ENCODE results near the gene PLA2G7. TPM values are rescaled to one million over a fixed set of nuclear protein-coding genes. Genes with fewer than 3 reads are reported as not detected.
"Not testable (repeated sequence)": the region's sequence is repeated elsewhere in the genome, so short reads cannot be mapped to it uniquely, and the experiment has no call there.

Gene PLA2G7
- total and polyA plus RNA-seq, 2 donors (not counting 1 experiment from before 2014, with no cell fraction given), result 0.04 to 1.1 TPM

DNA sequence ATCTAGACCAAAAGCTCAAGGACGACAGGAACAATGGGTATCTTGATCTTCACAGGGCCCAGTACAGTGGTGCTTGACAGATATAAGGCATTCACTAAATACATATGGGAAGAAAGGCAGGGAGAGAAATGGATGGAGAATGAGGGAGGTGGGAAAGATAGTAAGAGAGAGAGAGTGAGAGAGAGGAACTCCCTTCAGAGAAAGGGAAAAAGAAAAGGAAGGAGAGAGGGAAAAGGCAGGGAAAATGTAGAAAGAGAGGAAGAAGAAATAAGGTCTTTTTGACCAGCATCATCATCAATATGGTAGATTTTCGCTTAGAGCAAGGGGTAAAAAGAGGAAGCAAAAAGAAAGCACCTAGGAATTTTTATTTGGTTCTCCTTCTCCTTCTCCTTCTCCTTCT lies 10.8 kb upstream of the PLA2G7 start:
- no peak overlapping the region for H3K27ac Mint-ChIP-seq

DNA sequence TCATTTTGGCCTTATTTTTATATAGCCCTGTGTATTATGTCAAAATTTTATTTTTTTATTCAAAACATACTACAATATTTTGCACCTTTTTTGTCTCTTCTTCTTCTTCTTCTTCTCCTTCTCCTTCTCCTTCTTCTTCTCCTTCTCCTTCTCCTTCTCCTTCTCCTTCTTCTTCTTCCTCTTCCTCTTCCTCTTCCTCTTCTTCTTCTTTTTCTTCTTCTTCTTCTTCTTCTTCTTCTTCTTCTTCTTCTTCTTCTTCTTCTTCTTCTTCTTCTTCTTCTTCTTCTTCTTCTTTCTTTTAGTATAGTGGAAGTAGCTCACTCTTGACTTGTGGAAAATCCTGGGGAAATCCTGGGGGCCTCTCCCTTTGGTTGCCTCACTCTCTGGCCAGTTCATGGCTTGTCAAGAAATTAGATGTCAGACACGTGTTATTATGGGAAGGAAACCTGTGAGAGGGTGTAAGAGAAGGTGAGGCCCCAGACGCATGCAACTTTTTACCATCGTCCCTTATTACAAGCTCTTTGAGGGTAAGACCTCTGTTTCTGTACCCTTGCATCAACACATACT lies 9.1 kb upstream of the PLA2G7 start:
- CTCF ChIA-PET; H4K20me1 ChIP-seq (ENCODE audit: control insufficient read depth, insufficient read depth, low read length, poor library complexity, severe bottlenecking); H3K79me2 ChIP-seq (ENCODE audit: control insufficient read depth, insufficient read depth, low read length); ATAC-seq (ENCODE audit: low read depth); H3K9ac ChIP-seq (ENCODE audit: low read length); H3K27me3 ChIP-seq (replicated peaks in 1 of 4; ENCODE audit: control extremely low read depth in 1 of 4, control insufficient read depth in 3 of 4, insufficient read depth in 4 of 4, low read length in 3 of 4); H3K4me1 ChIP-seq (ENCODE audit: control insufficient read depth in 2 of 2, insufficient read depth in 2 of 2, low read length in 2 of 2); H3K9me3 Mint-ChIP-seq (ENCODE audit: insufficient read depth); H3K9me3 ChIP-seq (ENCODE audit: control extremely low read depth in 1 of 3, control insufficient read depth in 2 of 3, insufficient read depth in 1 of 3, low read length in 2 of 3); H3K4me2 ChIP-seq (replicated peaks; ENCODE audit: low read depth, low read length, poor library complexity, severe bottlenecking); intact Hi-C loops (cut with micrococcal nuclease); H3K27ac Mint-ChIP-seq; H3K36me3 ChIP-seq (replicated peaks in 1 of 2; ENCODE audit: control extremely low read depth in 1 of 2, control insufficient read depth in 1 of 2, extremely low read depth in 1 of 2, insufficient read depth in 2 of 2, low read length in 1 of 2); H3K27ac ChIP-seq (ENCODE audit: low read length in 2 of 2); H3K4me3 ChIP-seq (ENCODE audit: control extremely low read depth in 1 of 5, extremely low read depth in 1 of 5, insufficient read depth in 1 of 5, low read depth in 2 of 5, low read length in 4 of 5); H3K4me3 Mint-ChIP-seq; H3K4me1 Mint-ChIP-seq; DNase-seq; H2AFZ ChIP-seq (ENCODE audit: insufficient read depth, low read depth, low read length, poor library complexity, severe bottlenecking); POLR2A ChIA-PET: not testable (repeated sequence)
- H3K27me3 Mint-ChIP-seq, result peaks cover 16% of the 10 kb centered on the region
- TF ChIP-seq, protein P1, sequence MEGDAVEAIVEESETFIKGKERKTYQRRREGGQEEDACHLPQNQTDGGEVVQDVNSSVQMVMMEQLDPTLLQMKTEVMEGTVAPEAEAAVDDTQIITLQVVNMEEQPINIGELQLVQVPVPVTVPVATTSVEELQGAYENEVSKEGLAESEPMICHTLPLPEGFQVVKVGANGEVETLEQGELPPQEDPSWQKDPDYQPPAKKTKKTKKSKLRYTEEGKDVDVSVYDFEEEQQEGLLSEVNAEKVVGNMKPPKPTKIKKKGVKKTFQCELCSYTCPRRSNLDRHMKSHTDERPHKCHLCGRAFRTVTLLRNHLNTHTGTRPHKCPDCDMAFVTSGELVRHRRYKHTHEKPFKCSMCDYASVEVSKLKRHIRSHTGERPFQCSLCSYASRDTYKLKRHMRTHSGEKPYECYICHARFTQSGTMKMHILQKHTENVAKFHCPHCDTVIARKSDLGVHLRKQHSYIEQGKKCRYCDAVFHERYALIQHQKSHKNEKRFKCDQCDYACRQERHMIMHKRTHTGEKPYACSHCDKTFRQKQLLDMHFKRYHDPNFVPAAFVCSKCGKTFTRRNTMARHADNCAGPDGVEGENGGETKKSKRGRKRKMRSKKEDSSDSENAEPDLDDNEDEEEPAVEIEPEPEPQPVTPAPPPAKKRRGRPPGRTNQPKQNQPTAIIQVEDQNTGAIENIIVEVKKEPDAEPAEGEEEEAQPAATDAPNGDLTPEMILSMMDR (IDR thresholded peaks at IDR 0.05), result peak; percentile 17
- WGBS (ENCODE audit: insufficient coverage), result no CpG with 5 or more reads among the region's 3 CpGs

More for the DNA sequence above, 10.8 kb upstream of the PLA2G7 start:
- peaks cover 16% of the 10 kb centered on the region for H3K27me3 Mint-ChIP-seq
- Histone ChIP-seq H3K4me1 (ENCODE audit: control insufficient read depth in 2 of 2, insufficient read depth in 2 of 2, low read length in 2 of 2) (no peaks in the 10 kb centered on the region), H3K36me3 (replicated peaks in 1 of 2; ENCODE audit: control extremely low read depth in 1 of 2, control insufficient read depth in 1 of 2, extremely low read depth in 1 of 2, insufficient read depth in 2 of 2, low read length in 1 of 2) (no peaks in the 10 kb centered on the region), H3K9me3 (ENCODE audit: control extremely low read depth in 1 of 3, control insufficient read depth in 2 of 3, insufficient read depth in 1 of 3, low read length in 2 of 3) (no peaks in the 10 kb centered on the region), H4K20me1 (ENCODE audit: control insufficient read depth, insufficient read depth, low read length, poor library complexity, severe bottlenecking) (no peaks in the 10 kb centered on the region), H3K79me2 (ENCODE audit: control insufficient read depth, insufficient read depth, low read length) (no peaks in the 10 kb centered on the region), H3K4me3 (ENCODE audit: control extremely low read depth in 1 of 5, extremely low read depth in 1 of 5, insufficient read depth in 1 of 5, low read depth in 2 of 5, low read length in 4 of 5) (no peak overlapping the region), H3K9ac (ENCODE audit: low read length) (no peak overlapping the region), H3K27ac (ENCODE audit: low read length in 2 of 2) (no peak overlapping the region), H3K27me3 (replicated peaks in 1 of 4; ENCODE audit: control extremely low read depth in 1 of 4, control insufficient read depth in 3 of 4, insufficient read depth in 4 of 4, low read length in 3 of 4) (no peaks in the 10 kb centered on the region), H3K4me2 (replicated peaks; ENCODE audit: low read depth, low read length, poor library complexity, severe bottlenecking) (no peak overlapping the region), H2AFZ (ENCODE audit: insufficient read depth, low read depth, low read length, poor library complexity, severe bottlenecking) (no peak overlapping the region)
- no CpG with 5 or more reads among the region's 2 CpGs for WGBS (ENCODE audit: insufficient coverage)
- no peak overlapping the region for H3K4me3 Mint-ChIP-seq
- intact Hi-C loops (cut with micrococcal nuclease), result no loop called here
- no peaks in the 10 kb centered on the region for H3K4me1 Mint-ChIP-seq
- ATAC-seq (ENCODE audit: low read depth) (no peak), DNase-seq (no peak)
- CTCF ChIA-PET, result no interaction called here
- H3K9me3 Mint-ChIP-seq (ENCODE audit: insufficient read depth), result no peaks in the 10 kb centered on the region
- TF ChIP-seq, protein P1 (IDR thresholded peaks at IDR 0.05), result no peak
- no peak for TF ChIP-seq EZH2 (IDR thresholded peaks at IDR 0.05; ENCODE audit: borderline replicate concordance, insufficient read depth, low read depth, low read length, poor library complexity, severe bottlenecking)
- POLR2A ChIA-PET, result no interaction called here

Measured in B cell (primary cell).